Medulla oblongata (tissue), 1 donor: ENCODE results near the gene RAPGEF4.

Experiments
- DNase-seq: peaks from one replicate; pipeline ENCODE4 v3.0.0-alpha.2; 2015; ENCODE audit errors: extremely low spot score

Gene RAPGEF4

GRCh38 chr2:172904236-172904635 lies 168.6 kb downstream of the RAPGEF4 start:
- no peak for DNase-seq

- peak; percentile 53 for DNase-seq
Observed at GRCh38 chr2:172905937-172906811, 170.5 kb downstream of the RAPGEF4 start.

GRCh38 chr2:172908275-172908674 lies 172.6 kb downstream of the RAPGEF4 start:
- DNase-seq = no peak

- no peak for DNase-seq
Observed at GRCh38 chr2:172909454-172909853, 173.8 kb downstream of the RAPGEF4 start.

- DNase-seq = no peak
Observed at GRCh38 chr2:172912266-172912665, 176.6 kb downstream of the RAPGEF4 start.

- no peak for DNase-seq
Observed at GRCh38 chr2:172914341-172915008, 178.8 kb downstream of the RAPGEF4 start.

- no peak for DNase-seq
Observed at GRCh38 chr2:172917716-172918115, 182.1 kb downstream of the RAPGEF4 start.

GRCh38 chr2:172919732-172920131 lies 184.1 kb downstream of the RAPGEF4 start:
- DNase-seq = no peak

- no peak for DNase-seq
Observed at GRCh38 chr2:172921532-172922236, 186.0 kb downstream of the RAPGEF4 start.

GRCh38 chr2:172922306-172922705 lies 186.7 kb downstream of the RAPGEF4 start:
- no peak for DNase-seq

- no peak for DNase-seq
Observed at GRCh38 chr2:172922815-172923214, 187.2 kb downstream of the RAPGEF4 start.

- DNase-seq = no peak
Observed at GRCh38 chr2:172924097-172924660, 188.5 kb downstream of the RAPGEF4 start.

GRCh38 chr2:172925600-172925999 lies 190.0 kb downstream of the RAPGEF4 start:
- DNase-seq = no peak

- no peak for DNase-seq
Observed at GRCh38 chr2:172926785-172927640, 191.4 kb downstream of the RAPGEF4 start.

- DNase-seq = no peak
Observed at GRCh38 chr2:172927641-172928357, 192.2 kb downstream of the RAPGEF4 start.

GRCh38 chr2:172928756-172929155 lies 193.1 kb downstream of the RAPGEF4 start:
- no peak for DNase-seq

GRCh38 chr2:172929644-172930043 lies 194.0 kb downstream of the RAPGEF4 start:
- no peak for DNase-seq

GRCh38 chr2:172930871-172931255 lies 195.2 kb downstream of the RAPGEF4 start:
- DNase-seq = no peak

- DNase-seq = peak; percentile 17
Observed at GRCh38 chr2:172931256-172931894, 195.7 kb downstream of the RAPGEF4 start.

GRCh38 chr2:172931918-172932520 lies 196.4 kb downstream of the RAPGEF4 start:
- DNase-seq = peak; percentile 89
